BLaER1 (cell line): ENCODE measurements around the gene B4GALNT3.
"Not testable (repeated sequence)": the region's sequence is repeated elsewhere in the genome, so short reads cannot be mapped to it uniquely, and the experiment has no call there.

Source experiments
- H3K27ac ChIP-seq: shearing (Covaris generic); formaldehyde crosslinking; 2 replicates; pipeline ENCODE4 v1.8.1; 2022
- H3K27me3 ChIP-seq: shearing (Covaris generic); formaldehyde crosslinking; 2 replicates; pipeline ENCODE4 v1.8.1; 2022
- H3K36me3 ChIP-seq: shearing (Covaris generic); formaldehyde crosslinking; 2 replicates; pipeline ENCODE4 v1.8.1; 2022
- H3K4me1 ChIP-seq: shearing (Covaris generic); formaldehyde crosslinking; 2 replicates; pipeline ENCODE4 v1.8.1; 2022
- H3K4me2 ChIP-seq: shearing (Covaris generic); formaldehyde crosslinking; 2 replicates; pipeline ENCODE4 v1.8.1; 2022
- H3K4me3 ChIP-seq: shearing (Covaris generic); formaldehyde crosslinking; 2 replicates; pipeline ENCODE4 v1.8.1; 2022
- H3K9ac ChIP-seq: shearing (Covaris generic); formaldehyde crosslinking; 2 replicates; pipeline ENCODE4 v1.8.1; 2022
- H3K9me3 ChIP-seq: shearing (Covaris generic); formaldehyde crosslinking; 2 replicates; pipeline ENCODE4 v1.8.1; 2022
- H4K20me1 ChIP-seq: shearing (Covaris generic); formaldehyde crosslinking; 2 replicates; pipeline ENCODE4 v1.8.1; 2022
- Cebpa-rat ChIP-seq: shearing (Covaris generic); IDR thresholded peaks from 2 replicates; pipeline ENCODE4 v1.8.1; 2022

B4GALNT3 gene

DNA sequence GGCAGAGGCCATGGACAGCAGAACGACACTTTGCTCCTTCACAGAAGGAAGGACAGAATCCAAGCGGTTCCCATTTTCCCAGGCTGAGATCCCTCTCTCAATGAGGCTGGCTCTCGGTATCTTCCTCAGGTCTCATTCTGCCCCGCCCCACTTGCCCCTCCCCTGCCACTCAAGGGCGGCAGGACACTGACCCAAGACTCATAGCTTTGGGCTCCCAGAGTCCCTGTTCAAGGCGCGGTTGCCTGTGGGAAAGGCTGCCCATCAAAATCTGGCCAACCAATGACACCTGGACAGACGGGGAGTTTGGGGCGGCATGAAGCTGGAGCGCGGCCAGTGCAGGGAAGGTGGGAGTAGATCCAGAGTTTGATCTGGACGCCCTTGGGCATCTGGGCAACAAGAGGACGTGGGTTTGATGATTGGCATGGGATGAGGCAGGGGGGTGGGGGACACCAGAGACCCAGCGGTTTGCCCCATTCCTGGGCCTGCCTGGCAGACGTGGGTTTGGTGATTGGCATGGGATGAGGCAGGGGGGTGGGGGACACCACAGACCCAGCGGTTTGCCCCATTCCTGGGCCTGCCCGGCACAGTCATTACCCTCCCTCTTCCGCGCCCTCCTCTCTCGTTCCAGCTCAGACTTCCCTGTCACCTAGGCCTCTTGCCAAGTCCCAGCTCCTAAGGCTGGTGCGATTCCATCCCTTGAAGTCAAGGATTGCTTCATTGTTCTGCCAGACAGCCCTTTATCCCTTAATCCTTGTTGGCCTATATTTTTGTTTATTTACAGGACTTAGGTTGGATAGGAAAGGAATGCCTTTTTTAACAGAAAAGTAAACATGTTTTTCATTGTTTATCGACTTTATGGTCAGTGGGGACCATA is 111.4 kb downstream of the B4GALNT3 start:
- Histone ChIP-seq H3K36me3 (no peaks in the 10 kb centered on the region), H3K27ac (no peak overlapping the region), H3K4me1 (peaks cover 43% of the 10 kb centered on the region), H3K9ac (peak overlapping the region; percentile 51; the same call in 1 of the 2 replicates), H3K9me3 (no peaks in the 10 kb centered on the region), H4K20me1 (no peaks in the 10 kb centered on the region), H3K27me3 (no peaks in the 10 kb centered on the region), H3K4me2 (peak overlapping the region; percentile 54), H3K4me3 (no peak overlapping the region)
- no peak for TF ChIP-seq Cebpa-rat

- H3K4me1 ChIP-seq, result peaks cover 49% of the 10 kb centered on the region
- H3K27me3 ChIP-seq, result no peaks in the 10 kb centered on the region
- H3K9ac ChIP-seq, result peak overlapping the region; percentile 51; the same call in 1 of the 2 replicates
- no peaks in the 10 kb centered on the region for H3K9me3 ChIP-seq
- no peak overlapping the region for H3K27ac ChIP-seq
- H3K4me3 ChIP-seq, result no peak overlapping the region
- no peaks in the 10 kb centered on the region for H4K20me1 ChIP-seq
- H3K36me3 ChIP-seq, result no peaks in the 10 kb centered on the region
- H3K4me2 ChIP-seq, result peak overlapping the region; percentile 54
- no peak for TF ChIP-seq Cebpa-rat
Observed at GRCh38 chr12:571795-572531, 112.2 kb downstream of the B4GALNT3 start.

DNA sequence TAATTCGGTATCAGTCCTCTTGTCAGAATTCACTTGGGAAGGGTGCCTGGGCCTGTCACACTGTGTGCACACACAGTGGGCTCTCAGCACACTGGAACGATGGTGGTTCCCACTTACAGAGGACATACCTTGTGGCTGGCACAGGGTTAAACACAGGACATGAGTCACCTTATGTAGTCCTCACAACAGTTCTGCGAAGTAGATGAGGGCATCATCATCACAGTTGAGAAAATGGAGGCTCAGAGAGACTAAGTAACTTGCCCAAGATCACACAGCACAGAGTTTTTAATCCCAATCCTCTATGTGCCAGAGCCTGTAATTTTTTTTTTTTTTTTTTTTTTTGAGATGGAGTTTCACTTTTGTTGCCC is 112.8 kb downstream of the B4GALNT3 start:
- Histone ChIP-seq H3K4me3 (no peak overlapping the region), H3K4me2 (no peak overlapping the region), H3K27me3 (no peaks in the 10 kb centered on the region), H3K36me3 (no peaks in the 10 kb centered on the region), H3K27ac (no peak overlapping the region), H4K20me1 (no peaks in the 10 kb centered on the region), H3K9me3 (no peaks in the 10 kb centered on the region), H3K4me1 (peaks cover 49% of the 10 kb centered on the region), H3K9ac (no peak overlapping the region)
- no peak for TF ChIP-seq Cebpa-rat

- TF ChIP-seq Cebpa-rat, result no peak
- H3K9ac ChIP-seq, result no peak overlapping the region
- no peaks in the 10 kb centered on the region for H3K27me3 ChIP-seq
- H4K20me1 ChIP-seq, result no peaks in the 10 kb centered on the region
- H3K4me1 ChIP-seq, result peaks cover 49% of the 10 kb centered on the region
- no peak overlapping the region for H3K4me3 ChIP-seq
- H3K9me3 ChIP-seq, result no peaks in the 10 kb centered on the region
- H3K27ac ChIP-seq, result no peak overlapping the region
- H3K36me3 ChIP-seq, result no peaks in the 10 kb centered on the region
- H3K4me2 ChIP-seq, result no peak overlapping the region
Observed at GRCh38 chr12:573232-573631, 113.5 kb downstream of the B4GALNT3 start.

GRCh38 chr12:574475-575128 is 114.9 kb downstream of the B4GALNT3 start:
- H3K4me2 ChIP-seq, result peak overlapping the region; percentile 5; the same call in 1 of the 2 replicates
- peaks cover 44% of the 10 kb centered on the region for H3K4me1 ChIP-seq
- no peaks in the 10 kb centered on the region for H4K20me1 ChIP-seq
- H3K9ac ChIP-seq, result no peak overlapping the region
- no peaks in the 10 kb centered on the region for H3K36me3 ChIP-seq
- no peaks in the 10 kb centered on the region for H3K9me3 ChIP-seq
- H3K27me3 ChIP-seq, result no peaks in the 10 kb centered on the region
- TF ChIP-seq Cebpa-rat, result no peak
- H3K27ac ChIP-seq, result 0 out of 2 replicates have a peak overlapping the region, but pooled peaks have one; percentile 72
- no peak overlapping the region for H3K4me3 ChIP-seq

DNA sequence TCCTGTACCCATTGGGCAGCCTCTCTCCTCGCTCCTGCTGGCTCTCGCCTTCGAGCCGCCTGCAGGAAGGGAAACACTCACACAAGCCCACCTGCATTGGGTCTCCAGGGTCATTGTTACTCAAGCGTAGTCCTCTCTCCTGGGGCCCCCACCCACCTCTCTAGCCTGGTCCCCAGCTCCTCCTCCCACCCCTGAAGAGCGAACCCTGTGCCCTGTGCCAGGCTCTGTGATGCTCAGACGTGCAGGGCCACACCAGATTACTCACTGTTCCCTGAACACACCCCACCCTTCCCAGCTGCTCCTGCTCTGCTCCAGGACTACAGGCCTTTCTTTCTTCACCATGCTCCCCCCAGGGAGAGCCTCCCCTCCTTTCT is 115.4 kb downstream of the B4GALNT3 start:
- H3K9ac ChIP-seq, result no peak overlapping the region
- no peaks in the 10 kb centered on the region for H4K20me1 ChIP-seq
- H3K4me1 ChIP-seq, result peaks cover 41% of the 10 kb centered on the region
- no peaks in the 10 kb centered on the region for H3K27me3 ChIP-seq
- H3K27ac ChIP-seq, result peak overlapping the region; percentile 72
- no peaks in the 10 kb centered on the region for H3K36me3 ChIP-seq
- H3K4me3 ChIP-seq, result no peak overlapping the region
- no peak for TF ChIP-seq Cebpa-rat
- no peaks in the 10 kb centered on the region for H3K9me3 ChIP-seq
- peak overlapping the region; percentile 5; the same call in 1 of the 2 replicates for H3K4me2 ChIP-seq

DNA sequence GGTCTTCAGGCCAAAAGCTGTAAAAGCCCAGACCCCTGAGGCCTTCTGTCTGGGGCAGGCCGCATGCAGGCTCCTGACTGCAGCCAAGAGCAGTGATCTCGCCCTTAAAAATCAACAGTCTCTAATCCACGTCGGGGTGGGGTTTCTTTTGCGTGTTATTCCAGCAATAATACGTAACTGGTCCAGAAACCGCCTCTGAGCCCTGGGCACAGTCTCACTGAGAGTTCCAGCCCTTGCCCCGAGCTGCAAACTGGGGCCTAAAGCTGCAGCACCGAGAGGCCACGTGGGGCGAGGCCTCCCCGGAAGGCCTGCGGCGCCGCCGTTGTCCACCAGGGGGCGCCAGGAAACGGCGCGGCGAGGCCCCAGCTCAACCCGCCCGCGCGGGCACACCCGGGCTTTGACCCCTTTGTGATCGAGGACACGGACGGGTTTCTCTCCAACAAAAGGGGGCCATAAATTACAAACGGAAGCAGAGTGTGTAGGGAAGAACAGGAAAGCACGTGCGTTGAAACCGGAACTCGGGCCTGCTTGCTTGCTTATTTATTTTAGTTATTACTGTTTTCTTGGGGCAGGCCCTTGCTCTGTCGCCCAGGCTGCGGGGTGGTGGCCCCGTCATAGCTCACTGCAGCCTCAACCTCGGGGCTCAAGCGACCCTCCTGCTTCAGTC is 116.3 kb downstream of the B4GALNT3 start:
- no peaks in the 10 kb centered on the region for H3K36me3 ChIP-seq
- H3K27me3 ChIP-seq, result no peaks in the 10 kb centered on the region
- peak overlapping the region; percentile 72 for H3K27ac ChIP-seq
- TF ChIP-seq Cebpa-rat, result no peak
- no peaks in the 10 kb centered on the region for H4K20me1 ChIP-seq
- no peaks in the 10 kb centered on the region for H3K9me3 ChIP-seq
- peak overlapping the region; percentile 77 for H3K4me2 ChIP-seq
- no peak overlapping the region for H3K4me3 ChIP-seq
- H3K4me1 ChIP-seq, result peaks cover 34% of the 10 kb centered on the region
- H3K9ac ChIP-seq, result peak overlapping the region; percentile 59; the same call in 1 of the 2 replicates

GRCh38 chr12:576615-577110 is 116.9 kb downstream of the B4GALNT3 start:
- peak overlapping the region; percentile 72 for H3K27ac ChIP-seq
- H3K9me3 ChIP-seq, result no peaks in the 10 kb centered on the region
- no peaks in the 10 kb centered on the region for H3K36me3 ChIP-seq
- peaks cover 29% of the 10 kb centered on the region for H3K4me1 ChIP-seq
- H4K20me1 ChIP-seq, result no peaks in the 10 kb centered on the region
- H3K4me3 ChIP-seq, result no peak overlapping the region
- no peak for TF ChIP-seq Cebpa-rat
- H3K9ac ChIP-seq, result peak overlapping the region; percentile 59; the same call in 1 of the 2 replicates
- H3K27me3 ChIP-seq, result no peaks in the 10 kb centered on the region
- H3K4me2 ChIP-seq, result peak overlapping the region; percentile 77

DNA sequence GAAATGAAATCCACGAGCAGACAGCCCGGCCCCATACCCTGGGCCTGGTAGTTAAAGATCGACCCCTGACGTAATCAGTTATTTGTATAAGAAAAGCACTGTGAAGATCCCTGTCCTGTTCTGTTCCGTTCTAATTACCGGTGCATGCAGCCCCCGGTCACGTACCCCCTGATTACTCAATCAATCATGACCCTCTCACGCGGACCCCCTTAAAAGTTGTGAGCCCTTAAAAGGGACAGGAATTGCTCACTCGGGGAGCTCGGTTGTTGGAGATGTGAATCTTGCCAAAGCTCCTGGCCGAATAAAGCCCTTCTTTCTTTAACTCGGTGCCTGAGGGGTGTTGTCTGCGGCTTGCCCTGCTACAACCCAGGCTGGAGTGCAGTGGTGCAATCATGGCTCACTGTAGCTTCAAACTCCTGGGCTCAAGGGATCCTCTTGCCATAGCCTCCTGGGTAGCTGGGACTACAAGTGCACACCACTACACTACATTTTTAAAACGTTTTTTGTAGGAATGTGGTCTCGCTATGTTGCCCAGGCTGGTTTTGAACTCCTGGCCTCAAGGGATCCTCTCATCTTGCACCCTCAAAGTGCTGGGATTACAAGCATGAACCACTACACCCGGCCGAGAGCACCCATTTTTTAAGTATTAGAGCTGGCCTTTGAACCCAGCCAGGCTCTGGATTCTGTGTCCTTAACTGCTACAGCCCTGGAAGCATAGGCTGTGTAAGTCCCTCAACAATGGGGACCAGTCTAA is 118.4 kb downstream of the B4GALNT3 start:
- not testable (repeated sequence) for H3K4me3 ChIP-seq, H3K27ac ChIP-seq, H3K4me2 ChIP-seq, H4K20me1 ChIP-seq, H3K27me3 ChIP-seq, H3K9me3 ChIP-seq, H3K36me3 ChIP-seq, H3K9ac ChIP-seq
- H3K4me1 ChIP-seq, result peaks cover 22% of the 10 kb centered on the region
